ENCODE measurements around the gene AKT1. TPM values are rescaled to one million over a fixed set of nuclear protein-coding genes. Genes with fewer than 3 reads are reported as not detected.

The AKT1 gene
- total RNA-seq, 2 experiments from 2014 or later, result 178 to 181 TPM

DNA sequence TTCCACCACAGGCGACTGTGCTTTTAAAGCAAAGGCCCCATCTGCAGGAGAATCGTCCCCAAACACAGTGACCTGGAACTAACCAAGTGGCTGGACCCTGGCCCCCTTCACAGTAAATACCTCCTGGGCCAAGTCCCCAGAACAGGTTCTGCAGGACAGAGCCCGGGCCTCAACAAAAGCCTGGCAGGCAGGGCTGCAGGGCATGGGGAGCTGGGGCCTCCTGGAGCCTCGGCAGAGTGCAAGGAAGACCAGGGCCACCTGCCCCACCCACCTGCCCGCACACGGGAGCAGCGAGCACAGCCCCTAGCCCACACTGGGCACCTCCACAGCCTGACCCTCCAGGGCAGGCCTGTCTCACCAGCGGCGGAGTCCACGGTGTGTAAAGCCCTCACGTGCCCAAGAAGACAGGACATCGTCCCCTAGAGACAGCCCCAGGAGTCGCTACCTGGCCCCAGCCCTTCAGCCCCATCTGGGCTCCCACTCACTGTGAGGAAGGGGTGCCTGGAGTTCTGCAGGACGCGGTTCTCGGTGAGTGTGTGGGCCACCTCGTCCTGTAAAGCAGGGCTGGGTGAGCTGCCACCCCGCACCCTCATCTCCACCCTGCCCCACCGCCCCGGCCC is 21.0 kb downstream of the AKT1 start:
- no peaks in the 10 kb centered on the region for H3K27me3 Mint-ChIP-seq
- no peak overlapping the region for H3K27ac Mint-ChIP-seq
- peaks cover 30% of the 10 kb centered on the region for H3K36me3 Mint-ChIP-seq
- POLR2A ChIA-PET, result no interaction called here
- ATAC-seq (ENCODE audit: low read depth), result no peak
- H3K9me3 Mint-ChIP-seq, result no peaks in the 10 kb centered on the region
- no peaks in the 10 kb centered on the region for H3K4me1 Mint-ChIP-seq
- no peak overlapping the region for H3K4me3 Mint-ChIP-seq
- DNase-seq, result no peak

DNA sequence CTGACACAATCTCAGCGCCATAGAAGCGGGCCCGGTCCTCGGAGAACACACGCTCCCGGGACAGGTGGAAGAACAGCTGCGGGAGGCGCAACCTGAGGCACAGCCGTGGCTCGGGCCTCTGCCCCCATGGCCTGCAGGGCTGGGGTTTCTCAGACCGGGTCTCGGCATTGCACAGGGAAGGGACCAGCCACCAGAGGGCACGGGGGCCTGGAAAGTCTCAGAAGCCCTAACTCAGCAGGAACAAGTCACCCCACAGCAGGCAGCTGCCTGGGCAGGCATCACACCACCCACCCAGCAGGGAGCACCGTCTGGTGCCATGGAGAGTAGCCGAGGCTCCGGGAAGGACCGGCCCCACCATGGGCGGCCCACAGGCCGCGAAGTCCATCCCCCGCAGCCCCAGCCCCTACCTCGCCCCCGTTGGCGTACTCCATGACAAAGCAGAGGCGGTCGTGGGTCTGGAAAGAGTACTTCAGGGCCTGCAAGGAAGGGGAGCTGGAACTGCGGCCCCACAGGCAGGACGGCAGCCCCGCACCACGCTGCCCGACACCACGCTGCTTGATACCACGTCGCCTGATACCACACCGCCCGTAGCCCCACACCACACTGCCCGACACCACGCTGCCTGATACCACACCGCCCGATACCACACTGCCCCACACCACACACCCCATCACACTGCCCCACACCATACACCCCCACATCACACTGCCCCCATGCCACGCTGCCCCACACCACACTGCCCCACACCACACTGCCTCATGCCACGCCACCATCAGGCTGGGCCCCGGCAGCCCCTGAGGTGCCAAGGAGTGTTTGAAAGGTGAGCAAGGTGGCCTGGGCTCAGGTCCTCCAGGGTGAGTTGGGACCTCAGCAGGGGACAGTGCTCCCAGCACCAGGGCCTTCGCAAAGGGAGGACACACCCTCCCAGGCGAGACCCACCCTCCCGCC is 21.8 kb downstream of the AKT1 start:
- Mint-ChIP-seq H3K27me3 (no peaks in the 10 kb centered on the region), H3K9me3 (no peaks in the 10 kb centered on the region), H3K4me1 (peaks cover 1% of the 10 kb centered on the region), H3K4me3 (no peak overlapping the region), H3K36me3 (peaks cover 30% of the 10 kb centered on the region), H3K27ac (no peak overlapping the region)
- DNase-seq (no peak), ATAC-seq (ENCODE audit: low read depth) (no peak)
- POLR2A ChIA-PET, result no interaction called here

- DNase-seq, result no peak
- no peak for ATAC-seq (ENCODE audit: low read depth)
- H3K9me3 Mint-ChIP-seq, result no peaks in the 10 kb centered on the region
- peaks cover 3% of the 10 kb centered on the region for H3K4me1 Mint-ChIP-seq
- POLR2A ChIA-PET, result no interaction called here
- no peak overlapping the region for H3K4me3 Mint-ChIP-seq
- peaks cover 30% of the 10 kb centered on the region for H3K36me3 Mint-ChIP-seq
- H3K27me3 Mint-ChIP-seq, result no peaks in the 10 kb centered on the region
- H3K27ac Mint-ChIP-seq, result no peak overlapping the region
Measured at GRCh38 chr14:104772707-104773504, 22.6 kb downstream of the AKT1 start.

DNA sequence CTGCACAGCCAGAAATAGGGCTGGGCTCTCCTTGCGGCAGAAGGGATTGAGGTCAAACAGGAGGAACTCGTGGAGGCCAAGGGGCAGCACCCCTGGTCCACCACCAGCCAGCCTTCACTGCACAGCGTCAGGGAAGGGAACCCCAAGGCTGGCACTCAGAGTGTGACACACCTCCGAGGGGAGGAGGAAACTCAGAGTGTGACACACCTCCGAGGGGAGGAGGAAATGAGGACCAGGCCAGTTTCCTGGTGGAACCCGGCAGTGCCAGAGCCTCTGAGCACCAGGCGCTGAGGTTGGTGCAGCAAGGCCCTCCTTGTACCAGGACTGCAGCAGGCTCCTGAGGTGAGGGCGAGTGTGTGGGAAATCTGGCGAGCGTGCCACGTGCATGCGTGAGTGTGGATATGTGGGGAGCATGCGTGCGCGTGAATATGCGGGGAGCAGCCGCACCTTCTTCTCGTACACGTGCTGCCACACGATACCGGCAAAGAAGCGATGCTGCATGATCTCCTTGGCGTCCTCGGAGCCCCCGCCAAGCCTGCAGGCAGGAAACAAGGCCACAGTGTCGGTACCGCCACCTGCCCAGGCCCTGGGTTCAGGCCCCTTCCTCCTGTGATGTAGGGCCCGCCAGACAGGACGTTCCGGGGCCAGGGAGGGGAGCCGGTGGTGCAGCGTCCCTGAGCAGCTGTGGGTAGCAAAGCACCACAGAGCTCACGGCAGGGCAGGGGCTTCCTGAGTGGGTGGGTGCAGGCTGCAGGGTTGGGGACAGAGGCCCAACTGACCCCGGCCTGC is 23.4 kb downstream of the AKT1 start:
- DNase-seq, result no peak

DNA sequence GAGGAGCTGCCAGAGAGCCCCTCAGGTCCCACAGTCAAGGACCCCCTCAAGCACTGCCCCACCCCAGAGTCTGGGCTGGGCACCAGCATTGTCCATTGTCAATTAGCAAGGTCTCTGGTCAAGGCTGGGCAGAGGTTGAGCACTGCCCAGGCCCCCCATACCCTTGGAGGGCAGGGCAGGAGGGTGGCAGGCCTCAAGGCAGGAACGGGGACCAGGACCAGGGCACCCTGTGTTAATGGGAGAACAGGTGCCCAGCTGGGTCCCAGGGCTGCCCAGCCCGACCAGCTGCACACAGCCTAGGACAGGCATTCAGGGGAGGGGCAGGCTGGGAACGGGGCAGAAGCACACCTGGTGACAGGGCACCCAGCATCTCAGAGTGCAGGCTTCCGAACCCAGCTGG is 24.2 kb downstream of the AKT1 start:
- Mint-ChIP-seq H3K36me3 (peaks cover 26% of the 10 kb centered on the region), H3K9me3 (no peaks in the 10 kb centered on the region), H3K27ac (no peak overlapping the region), H3K4me1 (peaks cover 3% of the 10 kb centered on the region), H3K27me3 (no peaks in the 10 kb centered on the region), H3K4me3 (no peak overlapping the region)
- no peak for ATAC-seq (ENCODE audit: low read depth)
- DNase-seq, result no peak
- POLR2A ChIA-PET, result interaction anchor here (0.5 to 1.0 kb wide), 2 partner anchors 19 to 43 kb away, joined by 3 read pairs; partner anchors contain the start of gene SIVA1

More for the DNA sequence above, 23.4 kb downstream of the AKT1 start:
- H3K27me3 Mint-ChIP-seq, result no peaks in the 10 kb centered on the region
- POLR2A ChIA-PET, result no interaction called here
- no peaks in the 10 kb centered on the region for H3K9me3 Mint-ChIP-seq
- peaks cover 3% of the 10 kb centered on the region for H3K4me1 Mint-ChIP-seq
- no peak overlapping the region for H3K27ac Mint-ChIP-seq
- no peak overlapping the region for H3K4me3 Mint-ChIP-seq
- ATAC-seq (ENCODE audit: low read depth), result no peak
- H3K36me3 Mint-ChIP-seq, result peaks cover 30% of the 10 kb centered on the region

GRCh38 chr14:104770851-104771272 is 24.7 kb downstream of the AKT1 start:
- Mint-ChIP-seq H3K4me3 (no peak overlapping the region), H3K27me3 (no peaks in the 10 kb centered on the region), H3K36me3 (peaks cover 22% of the 10 kb centered on the region), H3K9me3 (no peaks in the 10 kb centered on the region), H3K4me1 (peaks cover 3% of the 10 kb centered on the region), H3K27ac (no peak overlapping the region)
- ATAC-seq (ENCODE audit: low read depth) (no peak), DNase-seq (no peak)
- POLR2A ChIA-PET, result interaction anchor here (0.5 to 1.0 kb wide), 2 partner anchors 18 to 44 kb away, joined by 3 read pairs; partner anchors contain the start of gene SIVA1

GRCh38 chr14:104770072-104770579 is 25.4 kb downstream of the AKT1 start:
- Mint-ChIP-seq H3K27ac (no peak overlapping the region), H3K4me1 (peaks cover 3% of the 10 kb centered on the region), H3K9me3 (no peaks in the 10 kb centered on the region), H3K36me3 (peaks cover 23% of the 10 kb centered on the region), H3K4me3 (no peak overlapping the region), H3K27me3 (no peaks in the 10 kb centered on the region)
- no peak for DNase-seq
- POLR2A ChIA-PET, result interaction anchor here (0.7 to 1.0 kb wide), 4 partner anchors 17 to 56 kb away, joined by 3 to 4 read pairs (median 3); partner anchors contain the start of gene SIVA1
- no peak for ATAC-seq (ENCODE audit: low read depth)

GRCh38 chr14:104769324-104770071 is 26.1 kb downstream of the AKT1 start:
- no peak overlapping the region for H3K4me3 Mint-ChIP-seq
- DNase-seq, result no peak
- ATAC-seq (ENCODE audit: low read depth), result no peak
- peaks cover 3% of the 10 kb centered on the region for H3K4me1 Mint-ChIP-seq
- peaks cover 23% of the 10 kb centered on the region for H3K36me3 Mint-ChIP-seq
- H3K27me3 Mint-ChIP-seq, result no peaks in the 10 kb centered on the region
- H3K27ac Mint-ChIP-seq, result no peak overlapping the region
- POLR2A ChIA-PET, result interaction anchor here (0.7 to 1.7 kb wide), 8 partner anchors 17 to 91 kb away, joined by 3 to 10 read pairs (median 3); partner anchors contain the start of gene SIVA1
- no peaks in the 10 kb centered on the region for H3K9me3 Mint-ChIP-seq

GRCh38 chr14:104768437-104769323 is 26.9 kb downstream of the AKT1 start:
- ATAC-seq (ENCODE audit: low read depth) (peak; percentile 94), DNase-seq (peak; percentile 97)
- H3K27me3 Mint-ChIP-seq, result no peaks in the 10 kb centered on the region
- H3K9me3 Mint-ChIP-seq, result no peaks in the 10 kb centered on the region
- H3K27ac Mint-ChIP-seq, result peak overlapping the region; percentile 16
- peaks cover 3% of the 10 kb centered on the region for H3K4me1 Mint-ChIP-seq
- POLR2A ChIA-PET, result interaction anchor here (0.8 to 1.7 kb wide), 8 partner anchors 16 to 91 kb away, joined by 3 to 10 read pairs (median 4); partner anchors contain the start of genes SIVA1 and ZBTB42
- H3K36me3 Mint-ChIP-seq, result peaks cover 21% of the 10 kb centered on the region
- H3K4me3 Mint-ChIP-seq, result no peak overlapping the region

- Mint-ChIP-seq H3K27ac (no peak overlapping the region), H3K4me3 (no peak overlapping the region), H3K4me1 (peaks cover 3% of the 10 kb centered on the region), H3K9me3 (no peaks in the 10 kb centered on the region), H3K36me3 (peaks cover 21% of the 10 kb centered on the region), H3K27me3 (no peaks in the 10 kb centered on the region)
- ATAC-seq (ENCODE audit: low read depth), result no peak
- POLR2A ChIA-PET, result interaction anchor here (1.4 to 1.5 kb wide), 2 partner anchors 15 to 33 kb away, joined by 4 to 6 read pairs; partner anchors contain the start of genes SIVA1 and ZBTB42
- DNase-seq, result no peak
Measured at GRCh38 chr14:104767634-104767918, 28.0 kb downstream of the AKT1 start.
